Spleen (tissue), 7 donors: ENCODE measurements around the gene ST8SIA4.

Source experiments
- POLR2A ChIP-seq, 3 donors: fragments of 450-650 bp; IDR thresholded peaks; one replicate each; pipeline ENCODE4 v1.5.1; 2017; ENCODE audit warnings: antibody characterized with exemption in 3 of 3, mild to moderate bottlenecking in 1 of 3
- TF ChIP-seq, protein P1 (sequence below), 11 experiments: fragments of 200-600 bp in 7 of 11; fragments of 450-650 bp in 4 of 11; sonication (generic) in 4 of 11; IDR thresholded peaks in 8 of 11; conservative IDR thresholded peaks in 3 of 11; 1 replicate in 7 of 11; 2 replicates in 4 of 11; pipeline versions ENCODE4 v1.4.0 to v1.8.0; 2016 to 2021; ENCODE audit warnings: antibody characterized with exemption in 11 of 11, inconsistent platforms in 4 of 11, mild to moderate bottlenecking in 1 of 11
- donor health status: DM: no; HTN: no; CAD: no; lungs with moderate emphysema.
- donor health status: DM: no; HTN: no; CAD: no.
- donor health status: DM: no; HTN: no; CAD: no.

GRCh38 chr5:100853582-100853981 lies 49.5 kb downstream of the ST8SIA4 start:
- TF ChIP-seq, protein P1, sequence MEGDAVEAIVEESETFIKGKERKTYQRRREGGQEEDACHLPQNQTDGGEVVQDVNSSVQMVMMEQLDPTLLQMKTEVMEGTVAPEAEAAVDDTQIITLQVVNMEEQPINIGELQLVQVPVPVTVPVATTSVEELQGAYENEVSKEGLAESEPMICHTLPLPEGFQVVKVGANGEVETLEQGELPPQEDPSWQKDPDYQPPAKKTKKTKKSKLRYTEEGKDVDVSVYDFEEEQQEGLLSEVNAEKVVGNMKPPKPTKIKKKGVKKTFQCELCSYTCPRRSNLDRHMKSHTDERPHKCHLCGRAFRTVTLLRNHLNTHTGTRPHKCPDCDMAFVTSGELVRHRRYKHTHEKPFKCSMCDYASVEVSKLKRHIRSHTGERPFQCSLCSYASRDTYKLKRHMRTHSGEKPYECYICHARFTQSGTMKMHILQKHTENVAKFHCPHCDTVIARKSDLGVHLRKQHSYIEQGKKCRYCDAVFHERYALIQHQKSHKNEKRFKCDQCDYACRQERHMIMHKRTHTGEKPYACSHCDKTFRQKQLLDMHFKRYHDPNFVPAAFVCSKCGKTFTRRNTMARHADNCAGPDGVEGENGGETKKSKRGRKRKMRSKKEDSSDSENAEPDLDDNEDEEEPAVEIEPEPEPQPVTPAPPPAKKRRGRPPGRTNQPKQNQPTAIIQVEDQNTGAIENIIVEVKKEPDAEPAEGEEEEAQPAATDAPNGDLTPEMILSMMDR (IDR thresholded peaks at IDR 0.05 in 8 of 11, conservative IDR thresholded peaks at IDR 0.05 in 3 of 11) = no peak
- TF ChIP-seq POLR2A (IDR thresholded peaks at IDR 0.05) = no peak
